Gastroesophageal sphincter (tissue), 3 donors: Measurements from ENCODE around the gene ARPP21.

Experiments used
- CTCF ChIP-seq, 4 experiments: fragments of 200-600 bp in 2 of 4; fragments of 450-650 bp in 2 of 4; sonication (generic) in 1 of 4; IDR thresholded peaks; one replicate each; pipeline ENCODE4 v1.5.1; 2017 to 2019; ENCODE audit warnings: antibody characterized with exemption in 4 of 4, mild to moderate bottlenecking in 2 of 4, moderate library complexity in 2 of 4
- EP300 ChIP-seq: sonication (generic); formaldehyde crosslinking; IDR thresholded peaks from one replicate; pipeline ENCODE4 v1.6.1; 2017; ENCODE audit warnings: antibody characterized with exemption, mild to moderate bottlenecking
- POLR2A ChIP-seq, 2 donors: fragments of 450-650 bp; IDR thresholded peaks; one replicate each; pipeline ENCODE4 v1.6.1; 2017; ENCODE audit warnings: antibody characterized with exemption in 2 of 2, mild to moderate bottlenecking in 2 of 2, moderate library complexity in 1 of 2

- TF ChIP-seq CTCF (IDR thresholded peaks at IDR 0.05) (no peak), POLR2A (IDR thresholded peaks at IDR 0.05) (no peak), EP300 (no peak)
These were observed 149.9 kb downstream of the ARPP21 start for GRCh38 chr3:35789042-35789831.
